OCI-LY3 (cell line): ENCODE results near the gene RALA.

Experiments used
- H2AFZ ChIP-seq: fragments of 200-600, 300-600 bp; shearing (Covaris generic); 2 replicates; pipeline ENCODE4 v1.6.0; 2014; ENCODE audit warnings: antibody characterized with exemption, low read depth, low read length
- H3K27ac ChIP-seq: fragments of 200-600, 300-600 bp; sonication (generic); 2 replicates; pipeline ENCODE4 v1.5.1; 2014; ENCODE audit warnings: mild to moderate bottlenecking, low read length, moderate library complexity, mixed read lengths
- H3K27me3 ChIP-seq: fragments of 200-600, 300-600 bp; sonication (generic); 2 replicates; pipeline ENCODE4 v1.6.1; 2014; ENCODE audit warnings: low read depth, low read length, mixed read lengths
- H3K36me3 ChIP-seq: fragments of 200-600, 300-600 bp; sonication (generic); replicated peaks from 2 replicates; pipeline ENCODE3; 2014; ENCODE audit warnings: low read depth, low read length, mixed read lengths
- H3K4me1 ChIP-seq: fragments of 300-600, 200-600 bp; sonication (generic); 2 replicates; pipeline ENCODE4 v1.6.1; 2014; ENCODE audit warnings: low read length, mixed read lengths
- H3K4me2 ChIP-seq: fragments of 200-600, 300-600 bp; sonication (generic); 2 replicates; pipeline ENCODE4 v1.6.1; 2014; ENCODE audit warnings: low read length, mixed read lengths
- H3K4me3 ChIP-seq: fragments of 300-600, 200-600 bp; sonication (generic); 2 replicates; pipeline ENCODE4 v1.5.1; 2014; ENCODE audit warnings: antibody characterized with exemption, mild to moderate bottlenecking, low read length, moderate library complexity
- H3K79me2 ChIP-seq: fragments of 300-600, 200-600 bp; shearing (Covaris generic); 2 replicates; pipeline ENCODE4 v1.6.1; 2014; ENCODE audit warnings: mild to moderate bottlenecking, low read length, mixed read lengths
- H3K9ac ChIP-seq: fragments of 300-600, 200-600 bp; shearing (Covaris generic); 2 replicates; pipeline ENCODE4 v1.6.0; 2014; ENCODE audit warnings: mild to moderate bottlenecking, low read length, moderate library complexity
- H3K9me3 ChIP-seq: fragments of 200-600, 300-600 bp; shearing (Covaris generic); 2 replicates; pipeline ENCODE4 v1.6.1; 2014; ENCODE audit warnings: low read length, mixed read lengths; ENCODE audit not compliant: insufficient read depth
- H4K20me1 ChIP-seq: fragments of 200-600, 300-600 bp; sonication (generic); 2 replicates; pipeline ENCODE4 v1.6.1; 2016; ENCODE audit warnings: low read length, mixed read lengths; ENCODE audit not compliant: insufficient read depth
- EZH2phosphoT487 ChIP-seq: fragments of 200-600 bp; shearing (Covaris generic); IDR thresholded peaks from 2 replicates; pipeline ENCODE4 v1.6.1; 2018; ENCODE audit warnings: antibody characterized with exemption, mixed run types, low read depth
- TF ChIP-seq, protein P1 (sequence below): fragments of 200-600, 300-600 bp; sonication (generic); IDR thresholded peaks from 2 replicates; pipeline ENCODE4 v1.5.1; 2014; ENCODE audit warnings: antibody characterized with exemption, low read length, low read depth

RALA gene

GRCh38 chr7:39623047-39623731, at the start of gene RALA:
RALA (plus strand) TSS chr7:39623572; CDS start chr7:39686668, 63,096 bp downstream.
- Histone ChIP-seq H3K4me3 (peak within 1 kb of the TSS; percentile 94), H3K9me3 (no peaks in the 10 kb centered on the region), H3K4me2 (peak within 1 kb of the TSS; percentile 97), H3K79me2 (peaks cover 66% of the 10 kb centered on the region), H3K9ac (peak within 1 kb of the TSS; percentile 97), H4K20me1 (peaks cover 36% of the 10 kb centered on the region), H3K4me1 (peaks cover 40% of the 10 kb centered on the region), H2AFZ (peak within 1 kb of the TSS; percentile 39; the same call in 1 of the 2 replicates), H3K36me3 (peaks cover 5% of the 10 kb centered on the region), H3K27ac (peak within 1 kb of the TSS; percentile 89), H3K27me3 (no peaks in the 10 kb centered on the region)
- TF ChIP-seq, protein P1, sequence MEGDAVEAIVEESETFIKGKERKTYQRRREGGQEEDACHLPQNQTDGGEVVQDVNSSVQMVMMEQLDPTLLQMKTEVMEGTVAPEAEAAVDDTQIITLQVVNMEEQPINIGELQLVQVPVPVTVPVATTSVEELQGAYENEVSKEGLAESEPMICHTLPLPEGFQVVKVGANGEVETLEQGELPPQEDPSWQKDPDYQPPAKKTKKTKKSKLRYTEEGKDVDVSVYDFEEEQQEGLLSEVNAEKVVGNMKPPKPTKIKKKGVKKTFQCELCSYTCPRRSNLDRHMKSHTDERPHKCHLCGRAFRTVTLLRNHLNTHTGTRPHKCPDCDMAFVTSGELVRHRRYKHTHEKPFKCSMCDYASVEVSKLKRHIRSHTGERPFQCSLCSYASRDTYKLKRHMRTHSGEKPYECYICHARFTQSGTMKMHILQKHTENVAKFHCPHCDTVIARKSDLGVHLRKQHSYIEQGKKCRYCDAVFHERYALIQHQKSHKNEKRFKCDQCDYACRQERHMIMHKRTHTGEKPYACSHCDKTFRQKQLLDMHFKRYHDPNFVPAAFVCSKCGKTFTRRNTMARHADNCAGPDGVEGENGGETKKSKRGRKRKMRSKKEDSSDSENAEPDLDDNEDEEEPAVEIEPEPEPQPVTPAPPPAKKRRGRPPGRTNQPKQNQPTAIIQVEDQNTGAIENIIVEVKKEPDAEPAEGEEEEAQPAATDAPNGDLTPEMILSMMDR, result no peak
- no peak for TF ChIP-seq EZH2phosphoT487

DNA sequence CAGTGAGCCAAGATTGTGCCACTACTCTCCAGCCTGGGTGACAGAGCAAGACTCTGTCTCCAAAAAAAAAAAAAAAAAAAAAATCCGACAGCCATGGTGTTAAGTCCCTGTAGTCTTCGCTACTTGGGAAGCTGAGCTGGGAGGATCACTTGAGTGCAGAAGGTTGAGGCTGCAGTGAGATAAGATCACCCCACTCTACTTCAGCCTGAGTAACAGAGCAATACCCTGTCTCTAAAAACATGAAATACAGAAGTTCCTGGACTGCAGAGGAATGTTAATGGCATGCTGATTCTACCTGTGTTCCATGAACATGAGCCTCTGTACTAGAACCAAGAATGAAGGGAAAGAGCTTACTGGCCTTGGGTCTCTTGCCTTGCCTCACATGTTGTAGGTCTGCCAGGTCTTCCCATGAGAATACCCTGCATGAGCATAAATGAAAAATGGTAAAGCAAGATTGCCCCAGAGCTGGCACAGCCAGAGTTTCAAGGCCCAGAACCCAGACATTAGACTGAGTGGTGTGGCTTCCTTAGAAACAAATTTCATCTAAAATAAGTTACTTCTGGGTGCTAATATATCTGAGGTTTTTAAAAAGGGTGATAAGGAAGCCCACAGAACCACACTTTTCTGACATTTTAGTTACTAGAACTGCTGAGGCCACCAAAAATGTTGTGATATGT, 48.6 kb upstream of the RALA start:
- Histone ChIP-seq H3K27me3 (no peaks in the 10 kb centered on the region), H3K27ac (no peak overlapping the region), H3K36me3 (peaks cover 20% of the 10 kb centered on the region), H3K9me3 (no peaks in the 10 kb centered on the region), H2AFZ (no peak overlapping the region), H3K9ac (no peak overlapping the region), H3K4me1 (no peaks in the 10 kb centered on the region), H3K79me2 (no peaks in the 10 kb centered on the region), H4K20me1 (no peaks in the 10 kb centered on the region), H3K4me3 (no peak overlapping the region), H3K4me2 (no peak overlapping the region)
- TF ChIP-seq, protein P1, result no peak
- TF ChIP-seq EZH2phosphoT487, result no peak

DNA sequence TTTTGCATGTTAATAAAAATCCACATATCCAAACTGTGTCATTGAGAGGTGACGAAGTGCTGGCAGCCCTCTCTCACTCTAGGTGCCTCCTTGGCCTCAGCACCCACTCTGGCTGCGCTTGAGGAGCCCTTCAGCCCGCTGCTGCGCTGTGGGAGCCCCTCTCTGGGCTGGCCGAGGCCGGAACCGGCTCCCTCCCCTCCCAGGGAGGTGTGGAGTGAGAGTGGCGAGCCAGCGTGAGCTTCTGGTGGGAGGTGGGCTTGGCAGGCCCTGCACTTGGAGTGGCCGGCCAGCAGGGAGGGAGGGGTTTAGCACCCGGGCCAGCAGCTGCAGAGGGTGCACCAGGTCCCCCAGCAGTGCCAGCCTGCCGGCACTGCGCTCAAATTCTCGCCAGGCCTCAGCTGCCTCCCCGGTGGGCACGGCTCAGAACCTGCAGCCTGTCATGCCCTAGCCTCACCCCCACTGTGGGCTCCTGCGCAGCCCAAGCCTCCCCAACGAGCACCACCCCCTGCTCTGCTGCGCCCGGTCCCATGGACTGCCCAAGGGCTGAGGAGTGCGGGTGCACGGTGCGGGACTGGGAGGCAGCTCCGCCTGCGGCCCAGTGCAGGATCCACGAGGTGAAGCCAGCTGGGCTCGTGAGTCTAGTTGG, 46.0 kb upstream of the RALA start:
- H2AFZ ChIP-seq, result no peak overlapping the region
- peaks cover 14% of the 10 kb centered on the region for H3K36me3 ChIP-seq
- H3K27me3 ChIP-seq, result no peaks in the 10 kb centered on the region
- no peak overlapping the region for H3K9ac ChIP-seq
- H3K27ac ChIP-seq, result no peak overlapping the region
- no peaks in the 10 kb centered on the region for H4K20me1 ChIP-seq
- H3K79me2 ChIP-seq, result no peaks in the 10 kb centered on the region
- no peak overlapping the region for H3K4me3 ChIP-seq
- peaks cover 8% of the 10 kb centered on the region for H3K4me1 ChIP-seq
- no peaks in the 10 kb centered on the region for H3K9me3 ChIP-seq
- no peak overlapping the region for H3K4me2 ChIP-seq
- no peak for TF ChIP-seq EZH2phosphoT487
- TF ChIP-seq, protein P1, result no peak
